ENCODE measurements around the gene BTNL9.
"Not testable (repeated sequence)": the region's sequence is repeated elsewhere in the genome, so short reads cannot be mapped to it uniquely, and the experiment has no call there.

BTNL9 gene

DNA sequence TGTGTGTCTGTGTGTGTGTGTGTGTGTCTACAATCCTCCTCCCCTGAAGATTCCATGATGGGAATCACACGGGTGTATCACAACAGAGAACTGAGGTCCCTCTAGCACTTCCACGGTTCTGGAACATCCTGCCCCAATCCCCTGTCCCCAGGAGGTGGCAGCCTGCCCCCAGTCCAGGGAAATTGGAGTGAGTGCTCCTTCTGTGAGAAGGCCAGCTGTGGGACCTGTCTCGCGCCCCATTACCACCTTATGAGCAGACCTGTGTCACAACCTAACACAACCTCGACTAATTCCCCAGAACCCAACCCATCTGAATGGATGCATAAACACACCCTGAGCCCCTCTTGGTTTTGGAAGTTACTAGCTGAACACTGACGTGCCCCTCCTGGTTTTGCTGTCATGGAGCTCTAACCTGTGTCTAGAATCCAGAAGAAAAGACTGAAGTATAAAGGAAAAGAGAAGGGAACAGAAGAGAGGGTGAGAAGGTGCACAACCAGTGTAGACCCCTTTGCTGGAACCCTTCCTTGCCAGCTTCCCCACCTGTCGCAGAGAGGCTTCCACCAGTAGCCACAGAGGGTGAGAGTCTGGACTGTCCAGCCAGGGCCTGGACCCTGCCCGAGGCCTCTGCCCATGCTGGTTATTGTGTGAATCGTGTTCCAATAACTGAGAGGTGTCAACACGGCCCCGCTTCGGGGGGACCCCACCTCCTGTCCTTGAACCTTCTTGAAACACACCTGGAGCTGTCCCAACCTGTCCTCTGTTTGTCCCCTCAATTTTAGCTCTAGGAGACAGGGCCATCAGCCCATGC is 3.4 kb downstream of the BTNL9 start:
- no peak for DNase-seq

DNA sequence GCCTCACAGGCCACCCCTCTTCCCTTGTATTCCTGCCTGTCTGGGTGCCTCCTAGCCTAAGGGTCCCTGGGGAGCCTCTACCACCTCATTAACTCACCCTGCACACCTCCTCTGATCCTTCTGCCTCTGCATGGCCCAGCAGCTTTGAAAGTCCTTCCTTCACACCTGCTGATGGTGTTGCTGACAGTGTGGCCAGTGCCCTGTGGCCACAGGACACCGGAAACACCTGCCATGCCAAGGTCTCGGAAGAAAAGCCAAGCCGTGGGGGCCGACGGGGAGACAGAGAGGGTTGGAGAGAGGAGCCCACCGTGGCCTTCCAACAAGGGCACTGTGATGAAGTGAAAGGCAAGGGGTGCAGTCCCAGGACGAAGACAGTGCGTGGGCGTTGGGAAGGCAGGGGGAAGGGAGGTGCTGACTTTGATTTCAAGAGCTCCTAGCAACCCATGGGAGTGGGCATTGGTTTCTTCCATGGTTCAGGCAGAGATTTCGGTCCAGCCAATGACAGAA is 4.1 kb downstream of the BTNL9 start:
- DNase-seq: no peak

DNA sequence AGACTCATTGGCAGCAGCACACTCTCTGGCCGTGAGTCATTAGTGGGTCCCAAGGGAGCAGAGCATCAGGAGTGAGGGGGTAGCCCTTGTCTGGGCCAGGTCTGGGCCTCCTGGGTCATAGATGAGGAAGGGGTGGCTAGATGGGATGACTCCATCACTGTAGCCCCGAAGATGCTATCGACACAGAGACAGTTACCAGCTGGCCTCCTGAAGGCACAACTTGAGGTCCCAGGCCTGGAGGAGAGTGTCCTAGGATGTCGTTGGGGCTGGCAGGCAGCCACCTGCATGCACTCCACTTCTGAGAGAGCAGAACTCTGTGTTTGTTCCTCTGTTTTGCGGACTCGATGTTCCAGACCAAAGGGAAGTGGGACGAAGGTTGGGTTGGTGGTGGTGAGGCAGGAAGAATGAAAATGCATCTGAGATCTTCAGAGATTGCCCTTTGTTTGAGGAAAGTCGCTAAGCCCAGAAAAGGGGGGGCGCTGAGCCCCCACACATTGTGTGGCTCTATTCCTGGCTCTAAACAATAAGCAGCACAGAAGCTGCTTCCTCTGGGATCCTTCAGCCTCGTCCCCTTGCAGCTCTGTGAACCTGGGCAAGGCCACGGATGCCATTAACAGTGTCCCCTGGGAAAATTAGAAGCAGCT is 4.7 kb downstream of the BTNL9 start:
- no peak for DNase-seq

DNA sequence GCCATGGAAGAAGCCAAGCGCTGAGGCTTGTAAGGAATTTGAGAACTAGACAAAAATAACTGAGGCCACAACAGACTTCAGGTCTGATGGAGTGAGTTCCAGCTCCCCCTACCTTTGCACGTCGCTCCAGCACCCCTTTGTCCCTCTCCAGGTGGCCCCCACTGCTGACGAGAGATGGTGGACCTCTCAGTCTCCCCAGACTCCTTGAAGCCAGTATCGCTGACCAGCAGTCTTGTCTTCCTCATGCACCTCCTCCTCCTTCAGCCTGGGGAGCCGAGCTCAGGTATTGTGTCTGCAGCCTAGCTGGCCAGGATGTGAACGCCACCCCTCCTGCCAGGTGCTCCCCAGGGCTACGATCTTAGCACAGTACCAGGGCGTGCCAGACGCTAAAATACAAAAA is 5.2 kb downstream of the BTNL9 start:
- DNase-seq: no peak

DNA sequence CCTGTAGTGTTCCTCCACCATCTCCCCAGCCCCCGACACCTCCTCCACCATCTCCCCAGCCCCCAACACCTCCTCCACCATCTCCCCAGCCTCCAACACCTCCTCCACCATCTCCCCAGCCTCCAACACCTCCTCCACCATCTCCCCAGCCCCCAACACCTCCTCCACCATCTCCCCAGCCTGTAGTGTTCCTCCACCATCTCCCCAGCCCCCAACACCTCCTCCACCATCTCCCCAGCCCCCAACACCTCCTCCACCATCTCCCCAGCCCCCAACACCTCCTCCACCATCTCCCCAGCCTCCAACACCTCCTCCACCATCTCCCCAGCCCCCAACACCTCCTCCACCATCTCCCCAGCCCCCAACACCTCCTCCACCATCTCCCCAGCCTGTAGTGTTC is 5.8 kb downstream of the BTNL9 start:
- not testable (repeated sequence) for DNase-seq

DNA sequence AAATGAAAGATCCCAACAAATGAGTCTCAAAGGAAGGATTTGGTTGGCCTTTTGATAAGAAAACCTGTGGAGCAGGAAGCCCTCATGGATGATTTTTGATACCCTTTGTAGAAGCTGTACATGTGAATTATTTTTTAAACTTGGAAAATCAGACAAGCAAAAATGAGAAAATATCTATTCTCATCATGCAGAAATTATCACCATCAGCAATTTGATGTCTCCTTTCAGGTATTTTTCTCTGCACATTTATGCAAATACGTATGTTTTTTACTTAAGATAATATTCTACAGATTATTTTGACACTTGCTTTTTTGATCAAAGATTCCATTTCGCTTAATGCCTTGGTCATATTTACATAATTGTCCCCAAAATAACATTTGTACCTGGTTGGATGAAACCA is 7.2 kb downstream of the BTNL9 start:
- DNase-seq: no peak

DNA sequence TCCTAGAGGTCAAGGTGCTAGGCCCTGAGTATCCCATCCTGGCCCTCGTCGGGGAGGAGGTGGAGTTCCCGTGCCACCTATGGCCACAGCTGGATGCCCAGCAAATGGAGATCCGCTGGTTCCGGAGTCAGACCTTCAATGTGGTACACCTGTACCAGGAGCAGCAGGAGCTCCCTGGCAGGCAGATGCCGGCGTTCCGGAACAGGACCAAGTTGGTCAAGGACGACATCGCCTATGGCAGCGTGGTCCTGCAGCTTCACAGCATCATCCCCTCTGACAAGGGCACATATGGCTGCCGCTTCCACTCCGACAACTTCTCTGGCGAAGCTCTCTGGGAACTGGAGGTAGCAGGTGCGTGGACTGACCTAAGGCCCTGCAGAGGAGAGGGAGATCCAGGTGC is 7.9 kb downstream of the BTNL9 start:
- no peak for DNase-seq

DNA sequence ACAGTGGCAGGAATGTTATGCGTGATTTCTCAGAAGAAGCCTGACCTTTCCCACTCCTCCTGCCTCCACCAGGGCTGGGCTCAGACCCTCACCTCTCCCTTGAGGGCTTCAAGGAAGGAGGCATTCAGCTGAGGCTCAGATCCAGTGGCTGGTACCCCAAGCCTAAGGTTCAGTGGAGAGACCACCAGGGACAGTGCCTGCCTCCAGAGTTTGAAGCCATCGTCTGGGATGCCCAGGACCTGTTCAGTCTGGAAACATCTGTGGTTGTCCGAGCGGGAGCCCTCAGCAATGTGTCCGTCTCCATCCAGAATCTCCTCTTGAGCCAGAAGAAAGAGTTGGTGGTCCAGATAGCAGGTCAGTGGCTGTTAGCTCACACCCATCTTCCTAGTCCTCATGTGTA is 9.9 kb downstream of the BTNL9 start:
- DNase-seq: no peak

DNA sequence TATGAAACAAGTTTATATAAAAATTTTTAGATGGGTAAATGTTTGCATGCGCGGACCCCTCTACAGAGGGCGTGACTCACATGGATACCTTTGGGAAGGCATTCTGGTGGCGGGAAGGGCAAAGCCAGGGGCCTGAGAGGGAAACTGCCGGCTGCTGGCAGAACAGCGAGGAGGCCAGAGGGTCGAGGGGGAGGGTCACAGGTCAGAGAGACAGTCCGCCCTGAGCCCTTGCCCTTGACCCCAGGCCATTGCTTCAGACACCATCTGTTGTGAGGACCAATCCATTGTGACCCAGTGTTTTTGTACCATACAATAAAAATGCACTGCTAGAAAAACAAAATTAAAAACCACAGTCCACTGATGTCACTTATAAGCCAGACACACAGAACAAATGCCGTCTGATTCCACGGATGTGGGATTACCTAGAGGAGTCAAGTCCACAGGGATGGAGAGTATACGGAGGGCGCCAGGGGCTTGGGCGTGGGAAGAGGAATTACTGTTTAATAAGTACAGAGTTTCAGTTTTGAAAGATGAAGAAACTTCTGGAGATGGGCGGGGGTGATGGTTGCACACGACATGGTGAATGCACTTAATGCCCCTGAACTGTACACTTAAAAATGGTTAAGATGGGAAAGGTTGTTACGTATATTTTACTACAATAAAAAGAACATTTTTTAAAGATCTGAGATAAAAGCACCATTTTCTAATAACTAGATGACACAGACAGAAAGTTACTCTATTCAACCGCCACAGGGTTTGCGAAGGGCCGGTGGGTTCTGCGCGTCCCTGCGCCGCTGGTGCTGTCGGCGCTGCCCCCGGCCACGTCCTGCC is 12.0 kb downstream of the BTNL9 start:
- no peak for DNase-seq

DNA sequence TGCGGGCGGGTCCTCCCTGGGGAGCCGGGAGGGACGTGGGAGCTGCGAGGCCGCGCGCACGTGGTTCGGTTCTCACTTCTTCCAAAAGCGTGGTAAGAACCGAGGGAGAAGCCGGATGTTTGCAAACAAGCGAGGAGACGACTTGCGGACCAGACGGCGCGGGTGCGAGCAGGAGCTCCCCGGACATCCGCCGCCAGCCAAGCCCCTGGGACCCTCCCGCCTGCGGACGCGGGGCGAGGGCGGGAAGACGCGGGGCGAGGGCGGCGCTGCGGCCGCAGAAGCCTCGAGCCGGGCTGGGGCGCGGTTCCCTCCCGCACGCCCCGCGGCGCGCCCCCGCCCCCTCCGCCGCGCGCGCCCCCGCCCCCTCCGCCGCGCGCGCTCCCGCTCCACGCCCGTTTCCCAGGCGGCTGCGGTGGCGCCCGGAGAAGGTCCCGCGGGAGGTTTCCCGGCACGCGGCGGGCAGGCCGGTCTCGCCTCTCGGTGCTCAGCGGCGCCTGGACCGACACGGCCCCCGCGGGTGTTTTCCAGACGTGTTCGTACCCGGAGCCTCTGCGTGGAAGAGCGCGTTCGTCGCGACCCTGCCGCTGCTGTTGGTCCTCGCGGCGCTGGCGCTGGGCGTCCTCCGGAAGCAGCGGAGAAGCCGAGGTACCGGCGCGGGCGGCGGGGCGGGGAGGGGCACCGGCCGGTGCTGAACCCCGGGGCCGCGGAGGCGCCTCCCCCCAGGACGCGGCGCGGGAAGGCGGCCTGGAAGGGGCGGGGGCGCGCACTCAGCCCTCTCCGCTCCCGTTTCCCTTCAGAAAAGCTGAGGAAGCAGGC is 12.8 kb downstream of the BTNL9 start:
- DNase-seq: peak; percentile 10

DNA sequence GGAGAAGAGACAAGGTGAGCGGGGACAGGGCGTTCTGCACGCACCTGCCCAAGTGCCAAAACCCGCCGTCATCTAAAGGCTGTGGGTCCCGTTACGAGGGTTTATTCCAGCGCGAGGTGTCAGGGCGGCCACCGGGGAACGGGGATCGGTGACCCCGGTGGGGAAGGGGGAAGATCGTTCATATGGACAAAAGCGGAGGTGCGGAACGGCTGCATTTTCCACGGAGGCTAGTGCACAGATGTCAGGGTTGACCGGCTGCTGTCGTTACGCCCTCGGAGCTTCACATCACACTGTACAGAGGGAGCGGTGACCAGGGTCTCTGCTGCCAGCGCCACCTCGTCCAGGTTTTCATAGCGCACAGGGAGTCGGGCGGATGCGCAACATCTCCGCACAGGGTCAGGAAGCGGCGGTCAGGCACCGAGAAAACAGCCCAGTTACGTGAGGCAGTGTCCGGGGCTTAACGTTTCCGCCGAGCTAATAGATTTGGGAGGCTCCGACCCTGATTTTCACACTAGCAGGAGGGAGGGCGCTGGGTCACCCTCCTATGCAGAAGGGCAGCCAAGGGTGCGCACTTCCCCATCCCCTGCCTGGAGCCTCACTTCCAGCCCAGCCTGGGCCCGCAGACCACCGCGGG is 13.5 kb downstream of the BTNL9 start:
- no peak for DNase-seq

DNA sequence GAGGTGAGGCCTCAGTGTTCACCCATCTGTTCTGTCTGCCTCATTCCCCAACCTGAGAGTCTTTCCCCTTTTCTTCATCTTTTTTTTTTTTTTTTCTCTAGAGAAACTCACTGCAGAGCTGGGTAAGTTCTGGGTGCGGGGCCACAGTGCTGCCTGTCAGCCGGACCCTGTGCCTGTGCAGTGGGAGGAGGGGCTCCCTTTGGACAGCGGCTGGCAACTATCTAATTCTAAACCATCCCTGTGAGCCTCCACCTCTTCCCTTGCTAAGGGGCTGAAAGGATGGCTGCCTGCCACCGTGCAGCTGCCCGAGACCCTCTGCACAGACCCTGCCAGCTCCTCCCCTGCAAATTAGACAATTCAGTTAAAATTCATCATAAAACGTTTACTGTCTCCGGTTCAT is 14.1 kb downstream of the BTNL9 start:
- DNase-seq: no peak

DNA sequence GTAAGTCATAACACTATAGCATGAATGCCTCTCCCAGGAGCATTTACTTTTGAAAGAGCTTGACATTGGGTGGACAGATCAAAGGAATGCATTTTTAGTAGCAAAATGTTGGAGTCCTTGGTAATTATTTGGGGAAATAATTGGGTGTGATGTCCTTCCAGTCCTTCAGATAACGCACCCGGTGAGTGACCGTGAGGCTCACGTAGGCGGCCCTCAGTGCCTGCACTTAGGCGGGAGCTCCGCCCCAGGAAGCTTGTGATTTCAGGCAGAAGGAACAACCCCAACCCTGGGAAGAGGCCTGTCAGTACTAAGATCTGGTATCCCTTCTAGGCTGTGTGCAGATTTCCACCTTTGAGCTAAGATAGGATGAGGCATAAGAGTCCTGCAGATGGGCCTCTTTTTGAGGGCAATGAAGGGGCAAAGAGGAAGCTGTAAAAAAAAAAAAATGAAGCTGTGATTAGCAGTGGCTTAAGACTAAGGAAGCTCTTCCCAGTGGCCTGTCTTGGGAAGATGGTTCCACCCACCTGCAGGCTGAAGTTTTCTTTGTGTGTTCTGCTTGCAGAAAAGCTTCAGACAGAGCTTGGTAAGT is 14.9 kb downstream of the BTNL9 start:
- DNase-seq: no peak

DNA sequence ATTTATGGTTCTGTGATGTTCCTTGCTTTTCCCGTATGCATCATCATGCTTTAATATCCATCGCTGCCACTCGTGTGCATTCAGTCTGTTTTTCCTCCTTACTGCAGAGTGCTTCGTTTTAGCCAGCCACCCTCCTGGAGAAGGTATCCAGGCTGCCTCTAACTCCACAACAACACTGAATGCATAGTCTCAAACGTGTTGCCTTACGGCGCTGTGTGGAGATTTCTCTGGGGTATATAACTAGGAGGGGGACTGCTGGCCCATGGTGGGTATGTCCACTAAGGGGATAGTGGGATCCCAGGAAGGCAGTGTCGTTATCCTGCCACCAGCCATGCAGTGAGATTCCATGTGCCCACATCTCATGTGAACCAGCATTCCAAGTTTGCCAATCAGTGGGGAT is 16.4 kb downstream of the BTNL9 start:
- DNase-seq: no peak

DNA sequence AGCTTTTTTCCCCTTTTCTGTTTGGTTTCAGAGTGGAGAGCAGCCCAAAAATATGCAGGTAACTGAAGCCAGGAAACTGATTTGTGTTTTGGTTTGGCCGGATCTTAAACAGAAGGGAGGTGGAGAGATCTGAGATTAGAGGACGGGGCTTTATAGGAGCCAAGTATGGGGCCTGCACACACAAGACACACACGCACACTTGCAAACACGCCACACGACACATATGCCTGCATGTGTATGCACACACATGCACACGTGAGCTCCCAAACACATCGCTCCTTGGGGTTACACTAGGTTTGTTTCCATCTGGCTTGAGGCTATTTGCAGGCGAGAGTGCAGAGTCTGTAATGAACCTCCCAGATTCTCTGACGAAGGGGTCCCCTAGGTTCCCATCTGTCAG is 18.3 kb downstream of the BTNL9 start:
- DNase-seq: no peak

DNA sequence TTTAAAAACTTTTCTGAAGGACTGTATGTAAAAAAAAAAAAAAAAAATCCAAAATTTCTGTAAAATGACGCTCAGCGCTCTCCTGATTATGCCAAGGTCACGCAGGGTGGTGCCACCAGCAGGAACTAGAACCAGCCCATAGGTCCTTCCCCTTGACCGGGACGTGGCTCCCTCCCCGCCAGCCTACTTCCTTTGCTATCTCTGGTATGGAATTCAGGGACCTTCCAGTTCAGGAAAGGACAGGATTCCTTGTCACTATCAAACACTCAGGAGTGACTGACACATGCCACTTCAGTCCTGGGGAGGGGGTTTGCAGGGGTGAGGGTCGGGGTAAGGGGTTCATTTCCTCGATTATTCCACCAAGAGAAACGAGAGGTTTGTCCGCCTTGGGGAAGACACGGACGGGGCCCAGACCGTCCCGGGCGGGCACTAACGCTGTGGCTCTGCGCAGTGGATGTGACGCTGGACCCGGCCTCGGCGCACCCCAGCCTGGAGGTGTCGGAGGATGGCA is 18.8 kb downstream of the BTNL9 start:
- DNase-seq: no peak

DNA sequence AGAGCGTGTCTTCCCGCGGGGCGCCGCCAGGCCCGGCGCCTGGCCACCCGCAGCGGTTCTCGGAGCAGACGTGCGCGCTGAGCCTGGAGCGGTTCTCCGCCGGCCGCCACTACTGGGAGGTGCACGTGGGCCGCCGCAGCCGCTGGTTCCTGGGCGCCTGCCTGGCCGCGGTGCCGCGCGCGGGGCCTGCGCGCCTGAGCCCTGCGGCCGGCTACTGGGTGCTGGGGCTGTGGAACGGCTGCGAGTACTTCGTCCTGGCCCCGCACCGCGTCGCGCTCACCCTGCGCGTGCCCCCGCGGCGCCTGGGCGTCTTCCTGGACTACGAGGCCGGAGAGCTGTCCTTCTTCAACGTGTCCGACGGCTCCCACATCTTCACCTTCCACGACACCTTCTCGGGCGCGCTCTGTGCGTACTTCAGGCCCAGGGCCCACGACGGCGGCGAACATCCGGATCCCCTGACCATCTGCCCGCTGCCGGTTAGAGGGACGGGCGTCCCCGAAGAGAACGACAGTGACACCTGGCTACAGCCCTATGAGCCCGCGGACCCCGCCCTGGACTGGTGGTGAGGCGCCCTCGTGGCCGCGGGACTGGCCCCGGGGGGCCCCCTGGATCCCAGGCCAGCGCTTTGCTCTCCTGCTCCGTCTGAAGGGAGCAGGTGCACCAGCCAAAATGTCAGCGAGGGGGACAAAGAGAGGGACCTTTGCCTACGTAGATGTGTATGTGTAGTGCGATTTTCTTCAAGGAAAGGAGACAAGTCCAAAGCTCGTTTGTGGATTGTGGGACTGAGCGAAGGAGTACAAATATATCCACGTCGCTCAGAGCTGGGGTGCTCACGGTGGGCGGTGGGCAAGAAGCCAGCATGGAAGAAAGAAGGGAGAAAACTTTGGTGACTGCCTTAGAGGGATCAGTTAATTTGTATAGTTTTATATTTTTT is 19.5 kb downstream of the BTNL9 start:
- no peak for DNase-seq

DNA sequence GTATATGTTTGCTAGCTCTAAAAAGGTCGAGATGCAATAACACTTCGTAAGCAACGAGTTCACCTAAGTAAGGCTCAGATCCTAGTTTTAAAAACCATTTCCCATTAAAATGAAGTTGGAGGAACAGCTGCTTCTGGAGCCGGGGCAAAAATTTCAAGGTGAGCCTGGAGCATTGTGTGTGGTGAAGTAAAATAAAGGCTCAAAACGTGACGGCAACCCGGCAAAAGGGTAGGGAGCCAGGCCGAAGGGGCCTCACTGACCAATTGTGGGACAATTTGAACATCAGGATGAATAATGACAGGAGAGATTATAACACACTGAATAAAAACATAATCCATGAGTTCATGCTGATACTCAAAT is 20.1 kb downstream of the BTNL9 start:
- no peak for DNase-seq

DNA sequence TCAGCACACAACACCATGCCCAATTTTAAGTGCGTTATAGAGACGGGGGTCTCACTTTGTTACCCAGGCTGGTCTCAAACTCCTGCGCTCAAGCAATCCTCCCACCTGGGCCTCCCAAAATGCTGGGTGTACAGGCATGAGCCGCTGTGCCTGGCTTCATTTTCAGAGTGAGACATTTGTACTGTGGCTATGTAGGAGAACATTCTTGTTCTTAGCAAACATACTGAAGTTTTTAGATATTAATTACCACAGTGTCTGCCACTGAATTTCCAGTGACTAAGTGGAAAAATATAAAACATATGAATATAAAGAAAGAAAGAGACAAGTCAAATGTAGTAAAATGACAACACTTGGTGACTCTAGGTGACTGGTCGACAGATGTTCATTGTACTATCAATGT is 20.9 kb downstream of the BTNL9 start:
- DNase-seq: no peak

DNA sequence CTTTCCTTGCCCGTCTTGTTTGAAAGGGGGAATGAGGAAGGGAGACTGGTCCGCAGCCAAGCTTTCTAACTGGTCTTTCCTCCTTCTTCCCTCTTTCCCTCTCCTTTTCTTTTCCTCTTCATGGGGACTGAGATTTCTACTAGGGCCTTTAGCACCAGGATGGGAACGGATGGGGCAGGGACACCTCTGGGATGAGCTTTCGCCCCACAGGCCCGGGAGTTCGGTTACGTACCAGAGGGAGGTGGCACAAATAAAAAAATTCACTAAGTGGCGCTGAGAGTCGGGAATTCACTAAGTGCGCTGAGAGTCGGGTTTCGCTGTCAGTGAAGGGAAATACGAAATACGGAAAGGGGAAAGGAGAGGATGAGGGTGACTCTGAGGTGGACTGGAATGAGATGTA is 21.6 kb downstream of the BTNL9 start:
- DNase-seq: no peak

DNA sequence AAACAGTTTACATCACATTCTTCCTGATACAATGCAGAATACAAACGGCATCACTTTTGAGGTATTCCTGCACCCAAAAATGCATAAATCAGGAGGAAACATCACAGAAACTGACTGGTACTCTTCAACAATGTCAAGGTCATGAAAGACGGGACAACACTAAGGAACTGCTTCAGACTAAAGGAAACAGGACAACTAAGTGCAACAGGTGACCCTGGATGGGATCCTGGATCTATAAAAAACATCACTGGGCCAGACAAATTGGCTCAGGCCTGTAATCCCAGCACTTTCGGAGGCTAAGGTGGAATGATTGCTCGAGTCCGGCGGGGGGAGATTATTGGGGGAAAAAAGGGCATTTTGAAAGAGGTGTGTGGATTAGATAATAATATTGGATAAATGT is 22.6 kb downstream of the BTNL9 start:
- DNase-seq: no peak
